ENCODE data around the gene FBXO15.

GRCh38 chr18:74108460-74108859, 39.2 kb downstream of the FBXO15 start:
- TF ChIP-seq, protein P1, sequence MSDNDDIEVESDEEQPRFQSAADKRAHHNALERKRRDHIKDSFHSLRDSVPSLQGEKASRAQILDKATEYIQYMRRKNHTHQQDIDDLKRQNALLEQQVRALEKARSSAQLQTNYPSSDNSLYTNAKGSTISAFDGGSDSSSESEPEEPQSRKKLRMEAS (IDR thresholded peaks at IDR 0.05; ENCODE audit: insufficient read depth, insufficient read length) = no peak
- no peak for TF ChIP-seq POLR2AphosphoS5 (IDR thresholded peaks at IDR 0.05; ENCODE audit: insufficient read depth, low read depth, low read length)
- TF ChIP-seq, protein P2, sequence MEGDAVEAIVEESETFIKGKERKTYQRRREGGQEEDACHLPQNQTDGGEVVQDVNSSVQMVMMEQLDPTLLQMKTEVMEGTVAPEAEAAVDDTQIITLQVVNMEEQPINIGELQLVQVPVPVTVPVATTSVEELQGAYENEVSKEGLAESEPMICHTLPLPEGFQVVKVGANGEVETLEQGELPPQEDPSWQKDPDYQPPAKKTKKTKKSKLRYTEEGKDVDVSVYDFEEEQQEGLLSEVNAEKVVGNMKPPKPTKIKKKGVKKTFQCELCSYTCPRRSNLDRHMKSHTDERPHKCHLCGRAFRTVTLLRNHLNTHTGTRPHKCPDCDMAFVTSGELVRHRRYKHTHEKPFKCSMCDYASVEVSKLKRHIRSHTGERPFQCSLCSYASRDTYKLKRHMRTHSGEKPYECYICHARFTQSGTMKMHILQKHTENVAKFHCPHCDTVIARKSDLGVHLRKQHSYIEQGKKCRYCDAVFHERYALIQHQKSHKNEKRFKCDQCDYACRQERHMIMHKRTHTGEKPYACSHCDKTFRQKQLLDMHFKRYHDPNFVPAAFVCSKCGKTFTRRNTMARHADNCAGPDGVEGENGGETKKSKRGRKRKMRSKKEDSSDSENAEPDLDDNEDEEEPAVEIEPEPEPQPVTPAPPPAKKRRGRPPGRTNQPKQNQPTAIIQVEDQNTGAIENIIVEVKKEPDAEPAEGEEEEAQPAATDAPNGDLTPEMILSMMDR (IDR thresholded peaks at IDR 0.05; ENCODE audit: extremely low read depth in 1 of 2, insufficient read depth in 1 of 2, low read depth in 1 of 2, low read length in 2 of 2) = no peak
- no peak for TF ChIP-seq POLR2A (IDR thresholded peaks at IDR 0.05; ENCODE audit: low read depth, low read length)
- no peak for TF ChIP-seq EZH2 (IDR thresholded peaks at IDR 0.05; ENCODE audit: borderline replicate concordance, low read depth, low read length, severe bottlenecking)
- no peak for TF ChIP-seq JUN (IDR thresholded peaks at IDR 0.05; ENCODE audit: borderline replicate concordance, insufficient read depth, insufficient read length, low read depth)
- TF ChIP-seq MYC (IDR thresholded peaks at IDR 0.05; ENCODE audit: low read depth, low read length) = no peak
- no peak for TF ChIP-seq FOS (IDR thresholded peaks at IDR 0.05; ENCODE audit: borderline replicate concordance, insufficient read depth, low read length)
